Ovary (tissue), 3 donors: ENCODE results near the gene NXT1.

Experiments used
- CTCF ChIP-seq, 3 donors: fragments of 450-650 bp in 2 of 3; fragments of 200-600 bp in 1 of 3; IDR thresholded peaks; one replicate each; pipeline versions ENCODE4 v1.5.1 to v1.8.0; 2016 to 2022; ENCODE audit warnings: antibody characterized with exemption in 3 of 3, mild to moderate bottlenecking in 1 of 3
- POLR2A ChIP-seq: fragments of 450-650 bp; IDR thresholded peaks from one replicate; pipeline ENCODE4 v1.6.1; 2017; ENCODE audit warnings: antibody characterized with exemption, mild to moderate bottlenecking, moderate library complexity
- donor health status: DM: no; HTN: no; CAD: no.

DNA sequence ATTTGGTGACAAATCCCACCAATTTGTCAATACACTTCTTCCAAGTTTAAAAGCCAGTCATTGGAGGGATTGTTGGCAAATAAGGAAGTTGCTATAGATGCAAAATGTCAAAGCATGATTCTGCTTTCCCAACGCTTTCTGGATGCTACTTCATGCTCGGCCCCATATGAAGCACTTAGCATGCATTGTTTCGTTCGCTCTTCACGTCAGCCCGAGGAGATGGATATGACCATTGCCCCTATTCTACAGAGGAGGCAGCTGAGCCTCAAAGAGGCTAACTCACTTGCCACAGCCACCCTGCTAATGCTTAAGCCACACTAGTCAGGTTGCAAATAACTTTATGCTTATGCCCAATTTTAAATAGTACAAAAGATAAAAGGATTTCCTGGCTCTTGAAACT lies 2.8 kb upstream of the NXT1 start:
- TF ChIP-seq CTCF (IDR thresholded peaks at IDR 0.05) (no peak), POLR2A (no peak)
